HepG2 (cell line): ENCODE data around the gene NEAT1. TPM values are rescaled to one million over a fixed set of nuclear protein-coding genes. Genes with fewer than 3 reads are reported as not detected.

Experiments used
- DNMT3B ChIP-seq: conservative IDR thresholded peaks from 2 replicates; pipeline ENCODE4 v1.6.1; 2016; ENCODE audit warnings: missing biosample characterization, control low read depth
- FOXO1 ChIP-seq: sonication (generic); formaldehyde crosslinking; IDR thresholded peaks from 2 replicates; pipeline ENCODE4 v1.4.0; 2020; ENCODE audit warnings: missing genetic modification reagents
- IKZF4 ChIP-seq: sonication (generic); formaldehyde crosslinking; IDR thresholded peaks from 2 replicates; pipeline ENCODE4 v1.5.1; 2020; ENCODE audit warnings: borderline replicate concordance, mild to moderate bottlenecking, low read depth, missing genetic modification reagents; ENCODE audit errors: not compliant biosample characterization
- KDM4B ChIP-seq: sonication (generic); formaldehyde crosslinking; IDR thresholded peaks from 2 replicates; pipeline ENCODE4 v1.4.0; 2020; ENCODE audit warnings: missing genetic modification reagents
- KDM5B ChIP-seq: sonication (generic); formaldehyde crosslinking; IDR thresholded peaks from 2 replicates; pipeline ENCODE4 v1.4.0; 2020; ENCODE audit warnings: missing genetic modification reagents, mild to moderate bottlenecking, borderline replicate concordance
- KDM6A ChIP-seq: IDR thresholded peaks from 2 replicates; pipeline ENCODE4 v1.6.1; 2016; ENCODE audit warnings: low read depth
- KLF13 ChIP-seq: sonication (generic); formaldehyde crosslinking; IDR thresholded peaks from 2 replicates; pipeline ENCODE4 v1.4.0; 2020; ENCODE audit warnings: mild to moderate bottlenecking, missing genetic modification reagents
- MED1 ChIP-seq: sonication (generic); formaldehyde crosslinking; IDR thresholded peaks from 2 replicates; pipeline ENCODE4 v1.4.0; 2020; ENCODE audit warnings: missing genetic modification reagents
- RNF219 ChIP-seq: sonication (generic); formaldehyde crosslinking; IDR thresholded peaks from 2 replicates; pipeline ENCODE4 v1.5.0; 2020; ENCODE audit warnings: mild to moderate bottlenecking, missing genetic modification reagents
- SKI ChIP-seq: fragments of 450-650 bp; IDR thresholded peaks from one replicate; pipeline ENCODE4 v1.6.1; 2018; ENCODE audit warnings: mild to moderate bottlenecking; ENCODE audit not compliant: partially characterized antibody
- TGIF2 ChIP-seq: IDR thresholded peaks from 2 replicates; pipeline ENCODE4 v1.6.1; 2016; ENCODE audit warnings: control low read depth, missing compliant biosample characterization
- ZBTB20 ChIP-seq: sonication (generic); formaldehyde crosslinking; IDR thresholded peaks from 2 replicates; pipeline ENCODE4 v1.8.1; 2023; ENCODE audit warnings: missing genetic modification reagents, low read depth, mild to moderate bottlenecking, borderline replicate concordance
- ZBTB8A ChIP-seq: sonication (generic); formaldehyde crosslinking; IDR thresholded peaks from 2 replicates; pipeline ENCODE4 v1.4.0; 2020; ENCODE audit warnings: mild to moderate bottlenecking, low read depth, missing genetic modification reagents, borderline replicate concordance
- ZFP41 ChIP-seq: sonication (generic); formaldehyde crosslinking; IDR thresholded peaks from 2 replicates; pipeline ENCODE4 v1.4.0; 2020; ENCODE audit warnings: mild to moderate bottlenecking, missing genetic modification reagents, borderline replicate concordance
- ZFP90 ChIP-seq: sonication (generic); formaldehyde crosslinking; IDR thresholded peaks from 2 replicates; pipeline ENCODE4 v1.8.0; 2022; ENCODE audit warnings: missing genetic modification reagents, mild to moderate bottlenecking, inconsistent platforms, borderline replicate concordance
- ZFX ChIP-seq: sonication (generic); formaldehyde crosslinking; IDR thresholded peaks from 2 replicates; pipeline ENCODE4 v1.4.0; 2020; ENCODE audit warnings: mild to moderate bottlenecking, low read depth, missing genetic modification reagents, moderate library complexity
- ZNF17 ChIP-seq: sonication (generic); formaldehyde crosslinking; IDR thresholded peaks from 2 replicates; pipeline ENCODE4 v1.5.0; 2020; ENCODE audit warnings: mild to moderate bottlenecking, missing genetic modification reagents
- ZNF296 ChIP-seq: sonication (generic); formaldehyde crosslinking; conservative IDR thresholded peaks from 2 replicates; pipeline ENCODE4 v1.5.0; 2020; ENCODE audit warnings: mild to moderate bottlenecking, missing genetic modification reagents
- ZNF652 ChIP-seq: IDR thresholded peaks from 2 replicates; pipeline ENCODE4 v1.6.1; 2016; ENCODE audit warnings: low read depth, borderline replicate concordance
- ZNF766 ChIP-seq: sonication (generic); formaldehyde crosslinking; IDR thresholded peaks from 2 replicates; pipeline ENCODE4 v1.5.0; 2020; ENCODE audit warnings: missing genetic modification reagents, borderline replicate concordance
- ZNF891 ChIP-seq: sonication (generic); formaldehyde crosslinking; IDR thresholded peaks from 2 replicates; pipeline ENCODE4 v1.5.0; 2020; ENCODE audit warnings: mild to moderate bottlenecking, missing genetic modification reagents
- ZSCAN12 ChIP-seq: sonication (generic); formaldehyde crosslinking; IDR thresholded peaks from 2 replicates; pipeline ENCODE4 v1.9.0; 2021; ENCODE audit warnings: mild to moderate bottlenecking, missing genetic modification reagents
- polyA plus RNA-seq, 8 experiments: library from polyadenylated mRNA; depleted of rRNA in 3 of 8; stranded (reverse) in 7 of 8; unstranded in 1 of 8; fragments of >200 nt; fragmentation: Illumina TruSeq in 4 of 8; extraction: Trizol in 4 of 8; gene quantifications; 2 replicates each; pipeline versions ENCODE4 v1.2.1 to v1.2.3, GENCODE V29; 2011 to 2016; ENCODE audit warnings: low read depth in 4 of 8, missing spikeins in 1 of 8, mixed read lengths in 1 of 8; ENCODE audit not compliant: insufficient read depth in 1 of 8
- total RNA-seq, 5 experiments: library from RNA; depleted of rRNA; stranded (reverse); fragments of >200 nt; fragmentation: Illumina TruSeq; extraction: Trizol; gene quantifications; 2 replicates each; pipeline ENCODE4 v1.2.3, GENCODE V29; 2016; ENCODE audit warnings: low read depth in 1 of 5
- TF ChIP-seq, protein P1 (sequence below): sonication (generic); formaldehyde crosslinking; conservative IDR thresholded peaks from 2 replicates; pipeline ENCODE4 v1.4.0; 2020; ENCODE audit warnings: missing genetic modification reagents
- TF ChIP-seq, protein P2 (sequence below): sonication (generic); formaldehyde crosslinking; IDR thresholded peaks from 2 replicates; pipeline ENCODE4 v1.9.0; 2021; ENCODE audit warnings: missing genetic modification reagents, mild to moderate bottlenecking, borderline replicate concordance

NEAT1 gene
- total and polyA plus RNA-seq, 2 of the 13 experiments (the other 11 are each of a cell fraction or from before 2014, with no cell fraction given): 20.5 to 41.2 TPM

- TF ChIP-seq DNMT3B (CRISPR knock-in tag): no peak
- no peak; the same call in 1 of the 2 replicates for TF ChIP-seq ZNF766
- no peak for TF ChIP-seq ZNF17 (CRISPR knock-in tag)
- 0 out of 2 replicates have a peak, but pooled peaks have one; percentile 40 for TF ChIP-seq FOXO1 (CRISPR knock-in tag)
- TF ChIP-seq, protein P1, sequence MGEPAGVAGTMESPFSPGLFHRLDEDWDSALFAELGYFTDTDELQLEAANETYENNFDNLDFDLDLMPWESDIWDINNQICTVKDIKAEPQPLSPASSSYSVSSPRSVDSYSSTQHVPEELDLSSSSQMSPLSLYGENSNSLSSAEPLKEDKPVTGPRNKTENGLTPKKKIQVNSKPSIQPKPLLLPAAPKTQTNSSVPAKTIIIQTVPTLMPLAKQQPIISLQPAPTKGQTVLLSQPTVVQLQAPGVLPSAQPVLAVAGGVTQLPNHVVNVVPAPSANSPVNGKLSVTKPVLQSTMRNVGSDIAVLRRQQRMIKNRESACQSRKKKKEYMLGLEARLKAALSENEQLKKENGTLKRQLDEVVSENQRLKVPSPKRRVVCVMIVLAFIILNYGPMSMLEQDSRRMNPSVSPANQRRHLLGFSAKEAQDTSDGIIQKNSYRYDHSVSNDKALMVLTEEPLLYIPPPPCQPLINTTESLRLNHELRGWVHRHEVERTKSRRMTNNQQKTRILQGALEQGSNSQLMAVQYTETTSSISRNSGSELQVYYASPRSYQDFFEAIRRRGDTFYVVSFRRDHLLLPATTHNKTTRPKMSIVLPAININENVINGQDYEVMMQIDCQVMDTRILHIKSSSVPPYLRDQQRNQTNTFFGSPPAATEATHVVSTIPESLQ (CRISPR knock-in tag): no peak
- TF ChIP-seq, protein P2, sequence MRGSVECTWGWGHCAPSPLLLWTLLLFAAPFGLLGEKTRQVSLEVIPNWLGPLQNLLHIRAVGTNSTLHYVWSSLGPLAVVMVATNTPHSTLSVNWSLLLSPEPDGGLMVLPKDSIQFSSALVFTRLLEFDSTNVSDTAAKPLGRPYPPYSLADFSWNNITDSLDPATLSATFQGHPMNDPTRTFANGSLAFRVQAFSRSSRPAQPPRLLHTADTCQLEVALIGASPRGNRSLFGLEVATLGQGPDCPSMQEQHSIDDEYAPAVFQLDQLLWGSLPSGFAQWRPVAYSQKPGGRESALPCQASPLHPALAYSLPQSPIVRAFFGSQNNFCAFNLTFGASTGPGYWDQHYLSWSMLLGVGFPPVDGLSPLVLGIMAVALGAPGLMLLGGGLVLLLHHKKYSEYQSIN (CRISPR knock-in tag): no peak
- TF ChIP-seq KDM6A (CRISPR knock-in tag): no peak
- peak; percentile 89 for TF ChIP-seq KDM5B
- TF ChIP-seq ZSCAN12: no peak; the same call in 1 of the 2 replicates
- peak; percentile 4; the same call in 1 of the 2 replicates for TF ChIP-seq ZNF296 (CRISPR knock-in tag)
- TF ChIP-seq ZNF652 (CRISPR knock-in tag): no peak
- TF ChIP-seq ZBTB8A (CRISPR knock-in tag): no peak
- 0 out of 2 replicates have a peak, but pooled peaks have one; percentile 42 for TF ChIP-seq KLF13 (CRISPR knock-in tag)
- no peak for TF ChIP-seq RNF219 (CRISPR knock-in tag)
- no peak; the same call in 1 of the 2 replicates for TF ChIP-seq ZNF891
- peak; percentile 37; the same call in 1 of the 2 replicates for TF ChIP-seq TGIF2 (CRISPR knock-in tag)
- TF ChIP-seq MED1 (CRISPR knock-in tag): peak; percentile 28
- no peak for TF ChIP-seq ZBTB20 (CRISPR knock-in tag)
- TF ChIP-seq SKI: no peak
- TF ChIP-seq KDM4B (CRISPR knock-in tag): no peak
- no peak; the same call in 1 of the 2 replicates for TF ChIP-seq ZFP90 (CRISPR knock-in tag)
- TF ChIP-seq IKZF4 (CRISPR knock-in tag): no peak
- peak; percentile 65 for TF ChIP-seq ZFX (CRISPR knock-in tag)
- TF ChIP-seq ZFP41 (CRISPR knock-in tag): no peak
Measured at GRCh38 chr11:65386307-65387140, 36.1 kb upstream of the NEAT1 start, which contains the start of gene FRMD8 (continued).
